ENCODE measurements around the gene HAPLN1.

GRCh38 chr5:83662558-83662957, 58.1 kb downstream of the HAPLN1 start:
- TF ChIP-seq, protein P1, sequence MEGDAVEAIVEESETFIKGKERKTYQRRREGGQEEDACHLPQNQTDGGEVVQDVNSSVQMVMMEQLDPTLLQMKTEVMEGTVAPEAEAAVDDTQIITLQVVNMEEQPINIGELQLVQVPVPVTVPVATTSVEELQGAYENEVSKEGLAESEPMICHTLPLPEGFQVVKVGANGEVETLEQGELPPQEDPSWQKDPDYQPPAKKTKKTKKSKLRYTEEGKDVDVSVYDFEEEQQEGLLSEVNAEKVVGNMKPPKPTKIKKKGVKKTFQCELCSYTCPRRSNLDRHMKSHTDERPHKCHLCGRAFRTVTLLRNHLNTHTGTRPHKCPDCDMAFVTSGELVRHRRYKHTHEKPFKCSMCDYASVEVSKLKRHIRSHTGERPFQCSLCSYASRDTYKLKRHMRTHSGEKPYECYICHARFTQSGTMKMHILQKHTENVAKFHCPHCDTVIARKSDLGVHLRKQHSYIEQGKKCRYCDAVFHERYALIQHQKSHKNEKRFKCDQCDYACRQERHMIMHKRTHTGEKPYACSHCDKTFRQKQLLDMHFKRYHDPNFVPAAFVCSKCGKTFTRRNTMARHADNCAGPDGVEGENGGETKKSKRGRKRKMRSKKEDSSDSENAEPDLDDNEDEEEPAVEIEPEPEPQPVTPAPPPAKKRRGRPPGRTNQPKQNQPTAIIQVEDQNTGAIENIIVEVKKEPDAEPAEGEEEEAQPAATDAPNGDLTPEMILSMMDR (tag by site-specific recombination; IDR thresholded peaks at IDR 0.05): no peak
- no peak for TF ChIP-seq REPIN1 (tag by site-specific recombination; IDR thresholded peaks at IDR 0.05; ENCODE audit: low read depth)
- no peak for TF ChIP-seq KLF8 (tag by site-specific recombination; IDR thresholded peaks at IDR 0.05)
- no peak for TF ChIP-seq GLI4 (tag by site-specific recombination; IDR thresholded peaks at IDR 0.05)
- TF ChIP-seq ZNF184 (tag by site-specific recombination; IDR thresholded peaks at IDR 0.05): no peak
- TF ChIP-seq ZBTB21 (tag by site-specific recombination; IDR thresholded peaks at IDR 0.05): no peak
- TF ChIP-seq ZNF510 (tag by site-specific recombination; IDR thresholded peaks at IDR 0.05; ENCODE audit: insufficient replicate concordance): no peak
- no peak for TF ChIP-seq BCL11A (tag by site-specific recombination; IDR thresholded peaks at IDR 0.05; ENCODE audit: low read depth)
- TF ChIP-seq ZNF404 (tag by site-specific recombination; IDR thresholded peaks at IDR 0.05): no peak
- TF ChIP-seq ZNF174 (tag by site-specific recombination; IDR thresholded peaks at IDR 0.05): no peak
- TF ChIP-seq ZNF202 (tag by site-specific recombination; IDR thresholded peaks at IDR 0.05; ENCODE audit: borderline replicate concordance): no peak
- no peak for TF ChIP-seq ZNF112 (tag by site-specific recombination; IDR thresholded peaks at IDR 0.05)
- TF ChIP-seq ZNF548 (tag by site-specific recombination; IDR thresholded peaks at IDR 0.05): no peak
- no peak for TF ChIP-seq AEBP2 (tag by site-specific recombination; IDR thresholded peaks at IDR 0.05; ENCODE audit: borderline replicate concordance)

Measured in HEK293 (cell line).